Sigmoid colon (tissue), 7 donors: Measurements from ENCODE around the gene PET100. TPM values are rescaled to one million over a fixed set of nuclear protein-coding genes. Genes with fewer than 3 reads are reported as not detected.

Experiments used
- DNase-seq: peaks from one replicate; pipeline ENCODE4 v3.0.0-alpha.2; 2019
- H3K27ac ChIP-seq, 4 donors: fragments of 200-600 bp; sonication (generic); one replicate each; pipeline ENCODE4 v1.5.1; 2016 to 2019; ENCODE audit warnings: mild to moderate bottlenecking in 1 of 4
- H3K27me3 ChIP-seq, 3 donors: fragments of 200-600 bp; sonication (generic); one replicate each; pipeline ENCODE4 v1.5.1; 2019; ENCODE audit warnings: mild to moderate bottlenecking in 1 of 3
- H3K36me3 ChIP-seq, 4 donors: fragments of 200-600 bp; sonication (generic); one replicate each; pipeline ENCODE4 v1.5.1; 2016 to 2019
- H3K4me1 ChIP-seq, 4 donors: fragments of 200-600 bp; sonication (generic); one replicate each; pipeline ENCODE4 v1.5.1; 2017 to 2019
- H3K4me3 ChIP-seq, 4 donors: fragments of 200-600 bp; sonication (generic); one replicate each; pipeline ENCODE4 v1.5.1; 2017 to 2019; ENCODE audit warnings: mild to moderate bottlenecking in 2 of 4, moderate library complexity in 1 of 4
- H3K9me3 ChIP-seq, 4 donors: fragments of 200-600 bp in 3 of 4; sonication (generic) in 3 of 4; one replicate each; pipeline versions ENCODE4 v1.5.1 to v1.6.1; 2013 to 2019
- CTCF ChIP-seq, 4 experiments: fragments of 450-650 bp in 3 of 4; fragments of 200-600 bp in 1 of 4; IDR thresholded peaks; one replicate each; pipeline ENCODE4 v1.5.1; 2016 to 2019; ENCODE audit warnings: antibody characterized with exemption in 4 of 4, mild to moderate bottlenecking in 3 of 4, moderate library complexity in 2 of 4
- EP300 ChIP-seq, 4 donors: sonication (generic); formaldehyde crosslinking; IDR thresholded peaks; one replicate each; pipeline ENCODE4 v1.6.1; 2017; ENCODE audit warnings: antibody characterized with exemption in 4 of 4
- POLR2A ChIP-seq, 2 donors: fragments of 450-650 bp; IDR thresholded peaks; one replicate each; pipeline ENCODE4 v1.6.1; 2016; ENCODE audit warnings: antibody characterized with exemption in 2 of 2, mild to moderate bottlenecking in 2 of 2, moderate library complexity in 2 of 2
- POLR2AphosphoS5 ChIP-seq, 4 donors: sonication (generic); formaldehyde crosslinking; IDR thresholded peaks; one replicate each; pipeline ENCODE4 v1.6.1; 2017; ENCODE audit warnings: antibody characterized with exemption in 4 of 4
- WGBS, 2 donors: extraction: QIAGEN DNeasy Blood & Tissue Kit; methylation state at CpG; one replicate each; pipeline ENCODE4 v1.1.7; 2013; 5-methylcytosine and 5-hydroxymethylcytosine counted together
- intact Hi-C: fragments of 100-400 bp; cut with DNase I; formaldehyde crosslinking; loops from one replicate; pipeline ENCODE4 v1.15.1; 2023
- polyA plus RNA-seq, 3 donors: library from polyadenylated mRNA; stranded (reverse); fragments of 200-250 nt; gene quantifications; one replicate each; pipeline ENCODE4 v1.2.3, GENCODE V29; 2013
- total RNA-seq, 4 donors: library from RNA; depleted of rRNA; stranded (reverse); fragments of >200 nt; gene quantifications; one replicate each; pipeline ENCODE4 v1.1.0, GENCODE V29; 2016
- donor health status: healthy with polysubstance abuse.
- donor health status: Bipolar disorder and iron deficiency.
- donor health status: healthy.

PET100 gene
- 10 to 100 TPM; 10.8 to 37.1 (median 30.1) TPM for total RNA-seq
- 10 to 100 TPM; 63.3 to 70.9 (median 68.7) TPM for polyA plus RNA-seq

GRCh38 chr19:7629347-7630054 lies at the start of gene PET100, which contains the start of gene XAB2:
TSS of gene PET100 (plus strand) at chr19:7629793. CDS start at chr19:7629834, 41 bp downstream.
TSS of gene XAB2 (minus strand) at chr19:7629545. CDS start at chr19:7629527, 18 bp downstream.
- TF ChIP-seq POLR2AphosphoS5 (IDR thresholded peaks at IDR 0.05) (peak; percentile 54 to 77 (median 74)), CTCF (IDR thresholded peaks at IDR 0.05) (no peak)
- H3K27me3 ChIP-seq = no peaks in the 10 kb centered on the region
- intact Hi-C loops = loop anchor here (2.0 to 10.0 kb wide), 2 partner anchors 51 to 235 kb away; partner anchors contain the start of gene TRAPPC5
- H3K4me3 ChIP-seq = peak within 1 kb of the TSS; percentile 78 to 98 (median 97)
- peaks cover 0 to 32% (median 6%) of the 10 kb centered on the region in 4 donors for H3K36me3 ChIP-seq
- peak; percentile 99 for DNase-seq
- 0% methylated on average over 40 of the region's 40 CpGs for WGBS, 2 donors
- H3K9me3 ChIP-seq = no peaks in the 10 kb centered on the region
- H3K4me1 ChIP-seq = peaks cover 0 to 38% (median 33%) of the 10 kb centered on the region in 4 donors
- H3K27ac ChIP-seq = peak within 1 kb of the TSS; percentile 81 to 91 (median 88)

GRCh38 chr19:7582446-7582845 lies 47.1 kb upstream of the PET100 start:
- no peaks in the 10 kb centered on the region for H3K27me3 ChIP-seq
- 29 to 59% methylated on average over 11 of the region's 11 CpGs for WGBS, 2 donors
- TF ChIP-seq EP300 (IDR thresholded peaks at IDR 0.05) (no peak), POLR2A (IDR thresholded peaks at IDR 0.05) (no peak), POLR2AphosphoS5 (IDR thresholded peaks at IDR 0.05) (no peak), CTCF (IDR thresholded peaks at IDR 0.05) (no peak)

GRCh38 chr19:7589822-7590221 lies 39.8 kb upstream of the PET100 start:
- H3K4me3 ChIP-seq = no peak overlapping the region
- H3K36me3 ChIP-seq = no peaks in the 10 kb centered on the region
- no peak for TF ChIP-seq POLR2AphosphoS5 (IDR thresholded peaks at IDR 0.05)
- no peak for TF ChIP-seq CTCF (IDR thresholded peaks at IDR 0.05)
- no peak for TF ChIP-seq EP300 (IDR thresholded peaks at IDR 0.05)
- TF ChIP-seq POLR2A (IDR thresholded peaks at IDR 0.05) = no peak
- no peaks in the 10 kb centered on the region for H3K4me1 ChIP-seq
- whole genome bisulfite sequencing, 2 donors = 83 to 89% methylated on average over 7 of the region's 7 CpGs
- no peaks in the 10 kb centered on the region for H3K9me3 ChIP-seq
- peaks cover 0 to 48% (median 3%) of the 10 kb centered on the region in 3 donors for H3K27me3 ChIP-seq
- H3K27ac ChIP-seq = no peak overlapping the region
- intact Hi-C loops = no loop called here
- no peak for DNase-seq

More at GRCh38 chr19:7582446-7582845, 47.1 kb upstream of the PET100 start:
- Histone ChIP-seq H3K27ac (no peak overlapping the region), H3K4me3 (no peak overlapping the region), H3K36me3 (no peaks in the 10 kb centered on the region), H3K4me1 (no peaks in the 10 kb centered on the region), H3K9me3 (no peaks in the 10 kb centered on the region)
- DNase-seq = no peak
- intact Hi-C loops = no loop called here

- Histone ChIP-seq H3K27me3 (peaks cover 0 to 52% (median 6%) of the 10 kb centered on the region in 3 donors), H3K4me1 (peaks cover 0 to under 1% (median 0%) of the 10 kb centered on the region in 4 donors), H3K4me3 (no peak overlapping the region), H3K36me3 (no peaks in the 10 kb centered on the region), H3K9me3 (no peaks in the 10 kb centered on the region), H3K27ac (no peak overlapping the region)
- no peak for TF ChIP-seq POLR2AphosphoS5 (IDR thresholded peaks at IDR 0.05)
- no peak for DNase-seq
- intact Hi-C loops = no loop called here
- 20 to 53% methylated on average over 8 of the region's 8 CpGs for WGBS, 2 donors
Observed at GRCh38 chr19:7590256-7590655, 39.3 kb upstream of the PET100 start.

GRCh38 chr19:7595466-7596133 lies 34.0 kb upstream of the PET100 start, which contains the start of gene CAMSAP3:
TSS of gene CAMSAP3 (plus strand) at chr19:7595863. CDS start at chr19:7596003, 140 bp downstream.
- Histone ChIP-seq H3K4me3 (peak within 1 kb of the TSS in 3 of 4 donors; percentile 24 to 31 (median 30)), H3K9me3 (no peaks in the 10 kb centered on the region), H3K27me3 (peaks cover 20 to 84% (median 25%) of the 10 kb centered on the region in 3 donors), H3K4me1 (peaks cover 0 to 11% (median 8%) of the 10 kb centered on the region in 4 donors), H3K27ac (no peak within 1 kb of the TSS), H3K36me3 (no peaks in the 10 kb centered on the region)
- WGBS, 2 donors = 1% methylated on average over 78 of the region's 78 CpGs
- TF ChIP-seq POLR2AphosphoS5 (IDR thresholded peaks at IDR 0.05) (no peak), POLR2A (IDR thresholded peaks at IDR 0.05) (no peak), EP300 (IDR thresholded peaks at IDR 0.05) (no peak), CTCF (IDR thresholded peaks at IDR 0.05) (no peak)
- intact Hi-C loops = no loop called here
- no peak for DNase-seq
